ENCODE results near the gene C6orf136. TPM values are rescaled to one million over a fixed set of nuclear protein-coding genes. Genes with fewer than 3 reads are reported as not detected.

The C6orf136 gene
- total and polyA plus RNA-seq, 9 of the 15 experiments (the other 6 are each of a cell fraction or from before 2014, with no cell fraction given) = 14.1 to 63.1 (median 18.4) TPM

GRCh38 chr6:30696432-30696831, 49.5 kb downstream of the C6orf136 start:
- Histone ChIP-seq H3K36me3 (ENCODE audit: control insufficient read depth, insufficient read depth, low read length) (peaks cover 13% of the 10 kb centered on the region), H3K9ac (ENCODE audit: insufficient read depth in 1 of 2, low read depth in 2 of 2, low read length in 2 of 2) (no peak overlapping the region), H2AFZ (ENCODE audit: low read depth, low read length) (no peak overlapping the region), H3K9me1 (ENCODE audit: control insufficient read depth, insufficient read depth, low read length) (no peaks in the 10 kb centered on the region), H3K4me1 (replicated peaks in 1 of 2; ENCODE audit: control insufficient read depth in 2 of 2, insufficient read depth in 2 of 2, low read length in 2 of 2) (peaks cover 3 to 6% of the 10 kb centered on the region in 2 experiments; a peak in 4 of 5 replicates), H3K79me2 (ENCODE audit: control insufficient read depth, insufficient read depth, low read length) (no peaks in the 10 kb centered on the region), H3K9me3 (replicated peaks; ENCODE audit: control insufficient read depth, insufficient read depth, low read depth, low read length) (no peaks in the 10 kb centered on the region), H3K4me3 (no peak overlapping the region), H4K20me1 (replicated peaks; ENCODE audit: control insufficient read depth, insufficient read depth, low read length) (no peaks in the 10 kb centered on the region), H3K27ac (ENCODE audit: extremely low read depth, low read depth, low read length) (no peak overlapping the region), H3K27me3 (ENCODE audit: control insufficient read depth in 2 of 2, insufficient read depth in 2 of 2, low read length in 2 of 2) (no peaks in the 10 kb centered on the region), H3K4me2 (ENCODE audit: insufficient read depth, low read length) (no peak overlapping the region)
- intact Hi-C loops (cut with micrococcal nuclease) (no loop called here), in situ Hi-C loops (cut with MboI) (no loop called here)
- TF ChIP-seq ZNF668 (CRISPR knock-in tag; IDR thresholded peaks at IDR 0.05) (no peak), FOS (IDR thresholded peaks at IDR 0.05; ENCODE audit: extremely low read depth, insufficient read length) (no peak), ATF1 (CRISPR knock-in tag; IDR thresholded peaks at IDR 0.05) (no peak), ATF1 (tag; IDR thresholded peaks at IDR 0.05) (no peak), KLF16 (IDR thresholded peaks at IDR 0.05) (no peak), SRSF3 (IDR thresholded peaks at IDR 0.05; ENCODE audit: insufficient read depth, low read length) (no peak), ADNP (tag; IDR thresholded peaks at IDR 0.05) (no peak), MXD1 (CRISPR knock-in tag; IDR thresholded peaks at IDR 0.05; ENCODE audit: borderline replicate concordance, poor library complexity, severe bottlenecking) (no peak), RCOR1 (IDR thresholded peaks at IDR 0.05; ENCODE audit: borderline replicate concordance in 1 of 2, low read depth in 2 of 2, low read length in 2 of 2) (no peak), ATF7 (IDR thresholded peaks at IDR 0.05) (no peak), BRF2 (IDR thresholded peaks at IDR 0.05; ENCODE audit: borderline replicate concordance, insufficient read depth, insufficient read length) (no peak), WHSC1 (IDR thresholded peaks at IDR 0.05; ENCODE audit: low read length) (no peak), MBD2 (IDR thresholded peaks at IDR 0.05; ENCODE audit: borderline replicate concordance, low read depth) (no peak), DMBX1 (CRISPR knock-in tag; IDR thresholded peaks at IDR 0.05; ENCODE audit: borderline replicate concordance) (no peak), KDM2B (CRISPR knock-in tag; IDR thresholded peaks at IDR 0.05) (no peak), SNIP1 (IDR thresholded peaks at IDR 0.05; ENCODE audit: low read depth) (no peak), SAFB (IDR thresholded peaks at IDR 0.05; ENCODE audit: borderline replicate concordance, low read depth, low read length) (no peak), ZFP1 (CRISPR knock-in tag; IDR thresholded peaks at IDR 0.05) (no peak)
- FAIRE-seq (no peak), ATAC-seq (no peak), DNase-seq (ENCODE audit: extremely low read depth in 1 of 4, low spot score in 3 of 4) (no peak)
- BruUV-seq (replicated peaks) = no TSS peak
- CTCF ChIA-PET (ENCODE audit: low intra/inter-chr PET ratio) = no interaction called here
- POLR2A ChIA-PET = interaction anchor here (1.2 to 23.5 kb wide), 3 partner anchors 8 to 81 kb away, joined by 5 to 524 read pairs (median 6); partner anchors contain the start of genes MDC1 and TUBB
- 79% methylated on average over 5 of the region's 5 CpGs for WGBS (ENCODE audit: insufficient coverage, low coverage, missing lambda C conversion rate)

Data from K562 (cell line).